Activated CD8-positive, alpha-beta T cell treated with anti-CD3 and anti-CD28 coated beads for 36 hours (primary cell): ENCODE measurements around the gene PTER. TPM values are rescaled to one million over a fixed set of nuclear protein-coding genes. Genes with fewer than 3 reads are reported as not detected.

Source experiments
- ATAC-seq: fragments of 200-7000 bp; cut with Tn5 transposase; one replicate; pipeline ENCODE4 v1.10.0; 2021; ENCODE audit warnings: mild to moderate bottlenecking, moderate library complexity
- CTCF ChIA-PET: fragments of 350-600 bp; sonication (Branson Sonifier 250); formaldehyde crosslinking; loops from one replicate; lab custom pipeline; 2021; ENCODE audit warnings: antibody characterized with exemption; lab: Charles Lee
- POLR2A ChIA-PET: fragments of 350-600 bp; sonication (Branson Sonifier 250); formaldehyde crosslinking; loops from one replicate; lab custom pipeline; 2021; ENCODE audit warnings: antibody characterized with exemption; lab: Charles Lee
- DNase-seq: peaks from one replicate; pipeline ENCODE4 v3.0.0-alpha.2; 2020
- H3K27ac Mint-ChIP-seq: one replicate; pipeline ENCODE4 v1.8.0; 2021; ENCODE audit warnings: mild to moderate bottlenecking, mixed read lengths
- H3K27me3 Mint-ChIP-seq: one replicate; pipeline ENCODE4 v1.8.0; 2021; ENCODE audit warnings: mixed read lengths
- H3K36me3 Mint-ChIP-seq: one replicate; pipeline ENCODE4 v1.8.0; 2021; ENCODE audit warnings: low read depth, mixed read lengths
- H3K4me1 Mint-ChIP-seq: one replicate; pipeline ENCODE4 v1.8.0; 2021; ENCODE audit warnings: low read depth, mixed read lengths
- H3K4me3 Mint-ChIP-seq: one replicate; pipeline ENCODE4 v1.8.0; 2021; ENCODE audit warnings: mild to moderate bottlenecking, moderate library complexity, mixed read lengths
- H3K9me3 Mint-ChIP-seq: one replicate; pipeline ENCODE4 v1.8.0; 2021; ENCODE audit warnings: mixed read lengths
- CTCF ChIP-seq: fragments of 200-600 bp; IDR thresholded peaks from one replicate; pipeline ENCODE4 v1.8.0; 2022; ENCODE audit warnings: antibody characterized with exemption, mild to moderate bottlenecking
- intact Hi-C: fragments of 100-400 bp; cut with micrococcal nuclease; formaldehyde crosslinking; loops from one replicate; pipeline ENCODE4 v1.10.0; 2022
- total RNA-seq, 2 experiments: library from RNA; stranded (reverse); gene quantifications; one replicate each; pipeline ENCODE4 v1.2.3, GENCODE V29; 2021

Gene PTER
- total RNA-seq, 2 experiments from 2014 or later: 22.1 to 23.3 TPM

DNA sequence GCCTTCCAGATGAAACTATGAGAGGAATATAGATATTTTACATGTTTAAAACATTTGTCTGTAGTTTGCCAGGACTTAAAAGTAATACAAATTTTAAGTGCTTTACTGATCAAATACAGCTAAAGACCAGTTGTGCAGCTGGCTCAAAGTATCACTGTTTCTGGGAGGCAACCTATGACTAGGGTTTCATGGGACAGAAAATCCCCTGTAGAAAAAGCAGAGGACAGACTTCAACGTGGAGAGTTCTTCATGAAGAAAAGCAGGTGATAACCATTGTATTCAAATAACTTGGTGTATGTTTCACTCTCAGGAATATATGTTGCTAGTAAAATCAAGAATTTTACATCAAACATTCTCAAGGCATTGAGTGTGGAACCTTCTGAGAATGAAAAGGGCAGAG lies 40.9 kb downstream of the PTER start:
- peaks cover 2% of the 10 kb centered on the region for H3K4me1 Mint-ChIP-seq
- no peak for ATAC-seq

DNA sequence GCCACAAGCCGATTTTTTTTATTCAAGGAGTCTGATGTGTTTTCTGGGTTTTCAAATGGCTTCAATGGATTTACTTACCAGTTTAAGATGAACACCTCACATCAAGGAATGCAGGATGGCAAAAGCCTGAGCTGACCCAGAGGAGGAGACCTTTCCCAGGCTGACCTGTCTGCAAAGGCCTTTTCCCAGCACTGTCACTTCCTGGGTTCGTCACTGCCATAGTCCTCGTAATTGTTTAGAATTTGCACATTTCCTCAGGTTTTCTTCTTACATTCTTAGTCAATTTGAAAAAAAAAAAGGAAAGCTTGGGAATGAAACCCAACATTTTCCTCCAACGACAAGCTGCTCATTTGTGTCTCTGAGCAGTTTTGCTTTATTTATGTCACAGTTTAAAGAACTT lies 42.0 kb downstream of the PTER start:
- CTCF ChIA-PET: no interaction called here
- ATAC-seq: no peak
- peaks cover 13% of the 10 kb centered on the region for H3K36me3 Mint-ChIP-seq
- POLR2A ChIA-PET: no interaction called here
- no peak for TF ChIP-seq CTCF
- H3K27ac Mint-ChIP-seq: no peak overlapping the region
- no peaks in the 10 kb centered on the region for H3K27me3 Mint-ChIP-seq
- intact Hi-C loops: no loop called here
- H3K4me3 Mint-ChIP-seq: no peak overlapping the region
- H3K4me1 Mint-ChIP-seq: peaks cover 9% of the 10 kb centered on the region
- no peak for DNase-seq
- H3K9me3 Mint-ChIP-seq: no peaks in the 10 kb centered on the region

More for the DNA sequence above, 40.9 kb downstream of the PTER start:
- DNase-seq: no peak
- H3K4me3 Mint-ChIP-seq: no peak overlapping the region
- H3K27ac Mint-ChIP-seq: no peak overlapping the region
- ChIA-PET POLR2A (no interaction called here), CTCF (no interaction called here)
- intact Hi-C loops: no loop called here
- no peak for TF ChIP-seq CTCF
- H3K9me3 Mint-ChIP-seq: no peaks in the 10 kb centered on the region
- peaks cover 11% of the 10 kb centered on the region for H3K36me3 Mint-ChIP-seq
- H3K27me3 Mint-ChIP-seq: no peaks in the 10 kb centered on the region

GRCh38 chr10:16481052-16481728 lies 44.4 kb downstream of the PTER start:
- H3K27ac Mint-ChIP-seq: no peak overlapping the region
- DNase-seq (no peak), ATAC-seq (no peak)
- POLR2A ChIA-PET: no interaction called here
- intact Hi-C loops: no loop called here
- no peak for TF ChIP-seq CTCF
- H3K36me3 Mint-ChIP-seq: peaks cover 18% of the 10 kb centered on the region
- no peak overlapping the region for H3K4me3 Mint-ChIP-seq
- peaks cover 9% of the 10 kb centered on the region for H3K4me1 Mint-ChIP-seq
- H3K9me3 Mint-ChIP-seq: no peaks in the 10 kb centered on the region
- CTCF ChIA-PET: no interaction called here
- no peaks in the 10 kb centered on the region for H3K27me3 Mint-ChIP-seq

- ATAC-seq: no peak
- POLR2A ChIA-PET: no interaction called here
- TF ChIP-seq CTCF: no peak
- H3K27ac Mint-ChIP-seq: no peak overlapping the region
- no peak overlapping the region for H3K4me3 Mint-ChIP-seq
- peak; percentile 3 for DNase-seq
- intact Hi-C loops: no loop called here
- no peaks in the 10 kb centered on the region for H3K9me3 Mint-ChIP-seq
- no peaks in the 10 kb centered on the region for H3K27me3 Mint-ChIP-seq
- CTCF ChIA-PET: no interaction called here
- H3K36me3 Mint-ChIP-seq: peaks cover 31% of the 10 kb centered on the region
- peaks cover 6% of the 10 kb centered on the region for H3K4me1 Mint-ChIP-seq
Measured at GRCh38 chr10:16483241-16483917, 46.6 kb downstream of the PTER start.

GRCh38 chr10:16490511-16490910 lies 53.7 kb downstream of the PTER start:
- DNase-seq (no peak), ATAC-seq (no peak)
- peaks cover 37% of the 10 kb centered on the region for H3K36me3 Mint-ChIP-seq
- intact Hi-C loops: no loop called here
- H3K27me3 Mint-ChIP-seq: no peaks in the 10 kb centered on the region
- no peak overlapping the region for H3K4me3 Mint-ChIP-seq
- no peaks in the 10 kb centered on the region for H3K4me1 Mint-ChIP-seq
- no peak overlapping the region for H3K27ac Mint-ChIP-seq
- POLR2A ChIA-PET: interaction anchor here (0.6 kb wide), 2 partner anchors 32 to 323 kb away, joined by 3 read pairs; no protein-coding TSS in a partner anchor
- CTCF ChIA-PET: no interaction called here
- H3K9me3 Mint-ChIP-seq: no peaks in the 10 kb centered on the region
- TF ChIP-seq CTCF: no peak
